ENCODE data around the gene CCDC15.

GRCh38 chr11:125005491-125005890, 51.5 kb downstream of the CCDC15 start:
- TF ChIP-seq, protein P1, sequence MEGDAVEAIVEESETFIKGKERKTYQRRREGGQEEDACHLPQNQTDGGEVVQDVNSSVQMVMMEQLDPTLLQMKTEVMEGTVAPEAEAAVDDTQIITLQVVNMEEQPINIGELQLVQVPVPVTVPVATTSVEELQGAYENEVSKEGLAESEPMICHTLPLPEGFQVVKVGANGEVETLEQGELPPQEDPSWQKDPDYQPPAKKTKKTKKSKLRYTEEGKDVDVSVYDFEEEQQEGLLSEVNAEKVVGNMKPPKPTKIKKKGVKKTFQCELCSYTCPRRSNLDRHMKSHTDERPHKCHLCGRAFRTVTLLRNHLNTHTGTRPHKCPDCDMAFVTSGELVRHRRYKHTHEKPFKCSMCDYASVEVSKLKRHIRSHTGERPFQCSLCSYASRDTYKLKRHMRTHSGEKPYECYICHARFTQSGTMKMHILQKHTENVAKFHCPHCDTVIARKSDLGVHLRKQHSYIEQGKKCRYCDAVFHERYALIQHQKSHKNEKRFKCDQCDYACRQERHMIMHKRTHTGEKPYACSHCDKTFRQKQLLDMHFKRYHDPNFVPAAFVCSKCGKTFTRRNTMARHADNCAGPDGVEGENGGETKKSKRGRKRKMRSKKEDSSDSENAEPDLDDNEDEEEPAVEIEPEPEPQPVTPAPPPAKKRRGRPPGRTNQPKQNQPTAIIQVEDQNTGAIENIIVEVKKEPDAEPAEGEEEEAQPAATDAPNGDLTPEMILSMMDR (IDR thresholded peaks at IDR 0.05): no peak
- TF ChIP-seq POLR2A (IDR thresholded peaks at IDR 0.05): no peak
